Natural killer cell treated with Interleukin-12 subunit alpha and Interleukin-12 subunit beta and Interleukin-15 and Interleukin-18, amount 100 ng/mL, for 72 hours (primary cell): ENCODE results near the gene LMAN1L. TPM values are rescaled to one million over a fixed set of nuclear protein-coding genes. Genes with fewer than 3 reads are reported as not detected.

ENCODE experiments used
- ATAC-seq, 2 donors: fragments of 150-1000 bp; cut with Tn5 transposase in 1 of 2; sonication (Bioruptor Pico), chemical (Tn5 transposase) in 1 of 2; 2 replicates each; pipeline ENCODE4 v1.10.0; 2021
- DNase-seq: peaks from one replicate; pipeline ENCODE4 v3.0.0; 2022; ENCODE audit warnings: low spot score
- H3K27ac Mint-ChIP-seq, 2 donors: 1 replicate in 1 of 2; 2 replicates in 1 of 2; pipeline ENCODE4 v1.8.0; 2022; ENCODE audit warnings: mixed read lengths in 2 of 2, mild to moderate bottlenecking in 1 of 2, moderate library complexity in 1 of 2
- H3K27me3 Mint-ChIP-seq, 2 donors: 1 replicate in 1 of 2; 2 replicates in 1 of 2; pipeline ENCODE4 v1.8.0; 2022; ENCODE audit warnings: mixed read lengths in 2 of 2
- H3K36me3 Mint-ChIP-seq: one replicate; pipeline ENCODE4 v1.8.0; 2022; ENCODE audit warnings: mixed read lengths
- H3K4me1 Mint-ChIP-seq, 2 donors: 1 replicate in 1 of 2; 2 replicates in 1 of 2; pipeline ENCODE4 v1.8.0; 2022; ENCODE audit warnings: low read depth in 2 of 2, mixed read lengths in 2 of 2, mild to moderate bottlenecking in 1 of 2
- H3K4me3 Mint-ChIP-seq: one replicate; pipeline ENCODE4 v1.8.0; 2022; ENCODE audit warnings: mixed read lengths
- H3K9me3 Mint-ChIP-seq: 2 replicates; pipeline ENCODE4 v1.8.0; 2022; ENCODE audit warnings: mixed read lengths
- total RNA-seq, 2 donors: library from RNA; stranded (reverse); gene quantifications; one replicate each; pipeline ENCODE4 v1.2.3, GENCODE V29; 2022

Gene LMAN1L
- total RNA-seq, 2 donors from 2014 or later: 3.4 to 4.9 TPM

GRCh38 chr15:74794248-74794969 is 18.2 kb upstream of the LMAN1L start:
- Mint-ChIP-seq H3K27me3 (no peaks in the 10 kb centered on the region), H3K27ac (peak overlapping the region; percentile 80 to 93), H3K4me1 (peaks cover 62 to 66% of the 10 kb centered on the region in 2 donors)

GRCh38 chr15:74794970-74795349 is 17.7 kb upstream of the LMAN1L start:
- no peak for DNase-seq
- Mint-ChIP-seq H3K27ac (peak overlapping the region; percentile 80 to 93), H3K9me3 (no peaks in the 10 kb centered on the region), H3K4me1 (peaks cover 61 to 66% of the 10 kb centered on the region in 2 donors), H3K27me3 (no peaks in the 10 kb centered on the region), H3K4me3 (peak overlapping the region; percentile 81), H3K36me3 (peaks cover 8% of the 10 kb centered on the region)
- ATAC-seq: no peak

More at GRCh38 chr15:74794248-74794969, 18.2 kb upstream of the LMAN1L start:
- no peak for DNase-seq
- no peaks in the 10 kb centered on the region for H3K9me3 Mint-ChIP-seq
- H3K36me3 Mint-ChIP-seq: peaks cover 12% of the 10 kb centered on the region
- H3K4me3 Mint-ChIP-seq: peak overlapping the region; percentile 81
- no peak for ATAC-seq

- no peaks in the 10 kb centered on the region for H3K27me3 Mint-ChIP-seq
- H3K27ac Mint-ChIP-seq: peak overlapping the region; percentile 80 to 93
- ATAC-seq (no peak), DNase-seq (no peak)
- H3K4me3 Mint-ChIP-seq: peak overlapping the region; percentile 54
- H3K36me3 Mint-ChIP-seq: peaks cover 8% of the 10 kb centered on the region
- H3K9me3 Mint-ChIP-seq: no peaks in the 10 kb centered on the region
- peaks cover 60% of the 10 kb centered on the region in 2 donors for H3K4me1 Mint-ChIP-seq
Measured at GRCh38 chr15:74795966-74796625, 16.5 kb upstream of the LMAN1L start.

- no peak for ATAC-seq
- Mint-ChIP-seq H3K27ac (peak overlapping the region; percentile 77 to 92), H3K4me1 (peaks cover 37 to 39% of the 10 kb centered on the region in 2 donors), H3K4me3 (peak overlapping the region; percentile 39), H3K27me3 (no peaks in the 10 kb centered on the region), H3K9me3 (no peaks in the 10 kb centered on the region), H3K36me3 (no peaks in the 10 kb centered on the region)
- DNase-seq: no peak
Measured at GRCh38 chr15:74798388-74799254, 14.0 kb upstream of the LMAN1L start.

GRCh38 chr15:74799255-74799855 is 13.3 kb upstream of the LMAN1L start:
- ATAC-seq: peak in 1 of 2 donors; percentile 25
- no peak for DNase-seq

GRCh38 chr15:74799856-74800558 is 12.6 kb upstream of the LMAN1L start:
- Mint-ChIP-seq H3K36me3 (peaks cover 6% of the 10 kb centered on the region), H3K9me3 (no peaks in the 10 kb centered on the region), H3K27ac (peak overlapping the region; percentile 77 to 92), H3K4me3 (peak overlapping the region; percentile 30), H3K4me1 (peaks cover 40 to 44% of the 10 kb centered on the region in 2 donors), H3K27me3 (no peaks in the 10 kb centered on the region)
- ATAC-seq (peak; percentile 92 to 94), DNase-seq (peak; percentile 94)

More at GRCh38 chr15:74799255-74799855, 13.3 kb upstream of the LMAN1L start:
- H3K4me1 Mint-ChIP-seq: peaks cover 42 to 45% of the 10 kb centered on the region in 2 donors
- H3K36me3 Mint-ChIP-seq: peaks cover 6% of the 10 kb centered on the region
- no peaks in the 10 kb centered on the region for H3K27me3 Mint-ChIP-seq
- H3K9me3 Mint-ChIP-seq: no peaks in the 10 kb centered on the region
- peak overlapping the region; percentile 30 for H3K4me3 Mint-ChIP-seq
- peak overlapping the region; percentile 77 to 92 for H3K27ac Mint-ChIP-seq

- Mint-ChIP-seq H3K27me3 (no peaks in the 10 kb centered on the region), H3K27ac (peak overlapping the region in 1 of 2 donors; percentile 92), H3K4me1 (peaks cover 36 to 38% of the 10 kb centered on the region in 2 donors), H3K4me3 (no peak overlapping the region), H3K9me3 (no peaks in the 10 kb centered on the region), H3K36me3 (peaks cover 6% of the 10 kb centered on the region)
- no peak for ATAC-seq
- DNase-seq: no peak
Measured at GRCh38 chr15:74800559-74801094, 12.0 kb upstream of the LMAN1L start.

- Mint-ChIP-seq H3K27me3 (no peaks in the 10 kb centered on the region), H3K4me3 (no peak overlapping the region), H3K27ac (no peak overlapping the region), H3K9me3 (no peaks in the 10 kb centered on the region), H3K36me3 (peaks cover 6% of the 10 kb centered on the region), H3K4me1 (peaks cover 31 to 34% of the 10 kb centered on the region in 2 donors)
- ATAC-seq: no peak
- DNase-seq: no peak
Measured at GRCh38 chr15:74801311-74801997, 11.2 kb upstream of the LMAN1L start.

GRCh38 chr15:74802290-74802689 is 10.3 kb upstream of the LMAN1L start:
- H3K4me3 Mint-ChIP-seq: no peak overlapping the region
- H3K4me1 Mint-ChIP-seq: peaks cover 38 to 42% of the 10 kb centered on the region in 2 donors
- no peaks in the 10 kb centered on the region for H3K27me3 Mint-ChIP-seq
- peaks cover 6% of the 10 kb centered on the region for H3K36me3 Mint-ChIP-seq
- H3K9me3 Mint-ChIP-seq: no peaks in the 10 kb centered on the region
- no peak for ATAC-seq
- DNase-seq: no peak
- H3K27ac Mint-ChIP-seq: no peak overlapping the region

GRCh38 chr15:74802862-74803447 is 9.7 kb upstream of the LMAN1L start:
- ATAC-seq: no peak
- Mint-ChIP-seq H3K27me3 (no peaks in the 10 kb centered on the region), H3K4me1 (peaks cover 36 to 39% of the 10 kb centered on the region in 2 donors)

GRCh38 chr15:74804935-74805334 is 7.7 kb upstream of the LMAN1L start:
- H3K9me3 Mint-ChIP-seq: no peaks in the 10 kb centered on the region
- H3K27me3 Mint-ChIP-seq: no peaks in the 10 kb centered on the region
- H3K4me1 Mint-ChIP-seq: peaks cover 32 to 39% of the 10 kb centered on the region in 2 donors
- peaks cover 6% of the 10 kb centered on the region for H3K36me3 Mint-ChIP-seq
- peak overlapping the region; percentile 53 to 70 for H3K27ac Mint-ChIP-seq
- H3K4me3 Mint-ChIP-seq: no peak overlapping the region
- ATAC-seq: no peak
- DNase-seq: no peak

More at GRCh38 chr15:74802862-74803447, 9.7 kb upstream of the LMAN1L start:
- Mint-ChIP-seq H3K9me3 (no peaks in the 10 kb centered on the region), H3K4me3 (no peak overlapping the region), H3K36me3 (peaks cover 6% of the 10 kb centered on the region), H3K27ac (no peak overlapping the region)
- no peak for DNase-seq

GRCh38 chr15:74807282-74807681 is 5.4 kb upstream of the LMAN1L start:
- H3K27ac Mint-ChIP-seq: peak overlapping the region; percentile 78 to 85
- DNase-seq: no peak
- H3K4me1 Mint-ChIP-seq: peaks cover 27 to 34% of the 10 kb centered on the region in 2 donors
- H3K4me3 Mint-ChIP-seq: no peak overlapping the region
- H3K27me3 Mint-ChIP-seq: no peaks in the 10 kb centered on the region
- no peaks in the 10 kb centered on the region for H3K9me3 Mint-ChIP-seq
- ATAC-seq: no peak
- peaks cover 6% of the 10 kb centered on the region for H3K36me3 Mint-ChIP-seq
